CD14-positive monocyte (primary cell): Measurements from ENCODE around the gene THAP7. TPM values are rescaled to one million over a fixed set of nuclear protein-coding genes. Genes with fewer than 3 reads are reported as not detected.

Experiments used
- DNase-seq, 3 donors: peaks; one replicate each; pipeline ENCODE4 v3.0.0-alpha.2; 2011 to 2022
- H2AFZ ChIP-seq: 2 replicates; pipeline ENCODE4 v1.6.0; 2012; ENCODE audit warnings: mild to moderate bottlenecking, low read depth, low read length, inconsistent platforms; ENCODE audit not compliant: insufficient read depth, poor library complexity, severe bottlenecking
- H3K27ac ChIP-seq, 2 donors: 1 replicate in 1 of 2; 2 replicates in 1 of 2; pipeline ENCODE4 v1.5.1; 2012 to 2013; ENCODE audit warnings: low read length in 2 of 2, control low read depth in 1 of 2, inconsistent platforms in 1 of 2, low read depth in 1 of 2, mild to moderate bottlenecking in 1 of 2
- H3K27me3 ChIP-seq, 2 donors: one replicate each; pipeline versions ENCODE4 v1.6.0 to v1.6.1; 2011 to 2013; ENCODE audit warnings: low read length in 2 of 2; ENCODE audit not compliant: control insufficient read depth in 2 of 2, insufficient read depth in 2 of 2
- H3K36me3 ChIP-seq, 2 donors: replicated peaks in 1 of 2; 1 replicate in 1 of 2; 2 replicates in 1 of 2; pipeline versions ENCODE4 v1.5.1 to v1.6.1; 2012 to 2013; ENCODE audit warnings: low read length in 2 of 2, control low read depth in 1 of 2, inconsistent platforms in 1 of 2, mild to moderate bottlenecking in 1 of 2; ENCODE audit not compliant: insufficient read depth in 2 of 2, control insufficient read depth in 1 of 2
- H3K4me1 ChIP-seq, 2 donors: 1 replicate in 1 of 2; 2 replicates in 1 of 2; pipeline versions ENCODE4 v1.5.1 to v1.6.1; 2012 to 2013; ENCODE audit warnings: low read length in 2 of 2, control low read depth in 1 of 2, inconsistent platforms in 1 of 2, mild to moderate bottlenecking in 1 of 2, moderate library complexity in 1 of 2; ENCODE audit not compliant: insufficient read depth in 2 of 2, control insufficient read depth in 1 of 2
- H3K4me2 ChIP-seq: replicated peaks from 2 replicates; pipeline ENCODE3; 2012; ENCODE audit warnings: low read length, moderate library complexity, mild to moderate bottlenecking; ENCODE audit not compliant: poor library complexity, severe bottlenecking; ENCODE audit errors: extremely low read depth
- H3K4me3 ChIP-seq, 3 experiments: fragments of 200-600 bp in 1 of 3; sonication (generic) in 1 of 3; replicated peaks in 1 of 3; 1 replicate in 2 of 3; 2 replicates in 1 of 3; pipeline ENCODE4 v1.5.1; 2011 to 2013; ENCODE audit warnings: low read length in 3 of 3, mild to moderate bottlenecking in 3 of 3, control low read depth in 2 of 3, low read depth in 2 of 3, inconsistent platforms in 1 of 3, moderate library complexity in 1 of 3
- H3K79me2 ChIP-seq: 2 replicates; pipeline ENCODE4 v1.6.0; 2012; ENCODE audit warnings: mild to moderate bottlenecking, control low read depth, inconsistent platforms, low read length, moderate library complexity; ENCODE audit not compliant: insufficient read depth
- H3K9ac ChIP-seq: 2 replicates; pipeline ENCODE4 v1.6.0; 2017; ENCODE audit warnings: low read length, mild to moderate bottlenecking; ENCODE audit not compliant: insufficient read depth, poor library complexity, severe bottlenecking
- H3K9me3 ChIP-seq, 2 donors: replicated peaks in 1 of 2; 1 replicate in 1 of 2; 2 replicates in 1 of 2; pipeline versions ENCODE4 v1.5.1 to v1.6.1; 2012 to 2013; ENCODE audit warnings: low read length in 2 of 2, control low read depth in 1 of 2; ENCODE audit not compliant: control insufficient read depth in 1 of 2, insufficient read depth in 1 of 2
- H4K20me1 ChIP-seq: 2 replicates; pipeline ENCODE4 v1.6.0; 2012; ENCODE audit warnings: mild to moderate bottlenecking, low read length, control low read depth, moderate library complexity; ENCODE audit not compliant: insufficient read depth
- H3K27ac Mint-ChIP-seq, 7 donors: one replicate each; pipeline ENCODE4 v1.8.0; 2020; ENCODE audit warnings: mild to moderate bottlenecking in 7 of 7, mixed read lengths in 7 of 7, moderate library complexity in 6 of 7, inconsistent platforms in 2 of 7
- H3K27me3 Mint-ChIP-seq, 3 donors: one replicate each; pipeline ENCODE4 v1.8.0; 2021 to 2022; ENCODE audit warnings: low read depth in 3 of 3, mild to moderate bottlenecking in 3 of 3, mixed read lengths in 3 of 3, moderate library complexity in 3 of 3, inconsistent platforms in 1 of 3
- H3K36me3 Mint-ChIP-seq, 2 donors: one replicate each; pipeline ENCODE4 v1.8.0; 2020; ENCODE audit warnings: mixed read lengths in 2 of 2, inconsistent platforms in 1 of 2, mild to moderate bottlenecking in 1 of 2
- H3K4me1 Mint-ChIP-seq: one replicate; pipeline ENCODE4 v1.8.0; 2020; ENCODE audit warnings: mild to moderate bottlenecking, mixed read lengths
- H3K4me3 Mint-ChIP-seq, 2 donors: one replicate each; pipeline ENCODE4 v1.8.0; 2020; ENCODE audit warnings: mild to moderate bottlenecking in 2 of 2, mixed read lengths in 2 of 2, moderate library complexity in 1 of 2
- H3K9me3 Mint-ChIP-seq, 7 donors: one replicate each; pipeline ENCODE4 v1.8.0; 2020 to 2022; ENCODE audit warnings: mixed read lengths in 7 of 7, mild to moderate bottlenecking in 6 of 7, moderate library complexity in 6 of 7, inconsistent platforms in 2 of 7
- WGBS: methylation state at CpG from one replicate; pipeline ENCODE4 v1.1.5; 2013; ENCODE audit warnings: missing lambda C conversion rate; ENCODE audit not compliant: insufficient coverage; 5-methylcytosine and 5-hydroxymethylcytosine counted together
- intact Hi-C, 2 donors: fragments of 100-400 bp; cut with micrococcal nuclease; formaldehyde crosslinking; loops; one replicate each; pipeline versions ENCODE4 v1.15.0 to v1.15.1; 2023
- polyA plus RNA-seq, 3 donors: library from polyadenylated mRNA; depleted of rRNA in 1 of 3; unstranded in 2 of 3; stranded (reverse) in 1 of 3; fragments of 300-500 nt in 2 of 3; fragments of >200 nt in 1 of 3; fragmentation: Illumina TruSeq in 2 of 3; gene quantifications; 1 replicate in 2 of 3; 2 replicates in 1 of 3; pipeline ENCODE4 v1.2.3, GENCODE V29; 2012 to 2021
- TF ChIP-seq, protein P1 (sequence below): fragments of 200-600 bp; IDR thresholded peaks from one replicate; pipeline ENCODE4 v1.8.0; 2022; ENCODE audit warnings: antibody characterized with exemption, mild to moderate bottlenecking

The THAP7 gene
- polyA plus RNA-seq, 3 donors: 18.4 to 22.9 (median 19.8) TPM

DNA sequence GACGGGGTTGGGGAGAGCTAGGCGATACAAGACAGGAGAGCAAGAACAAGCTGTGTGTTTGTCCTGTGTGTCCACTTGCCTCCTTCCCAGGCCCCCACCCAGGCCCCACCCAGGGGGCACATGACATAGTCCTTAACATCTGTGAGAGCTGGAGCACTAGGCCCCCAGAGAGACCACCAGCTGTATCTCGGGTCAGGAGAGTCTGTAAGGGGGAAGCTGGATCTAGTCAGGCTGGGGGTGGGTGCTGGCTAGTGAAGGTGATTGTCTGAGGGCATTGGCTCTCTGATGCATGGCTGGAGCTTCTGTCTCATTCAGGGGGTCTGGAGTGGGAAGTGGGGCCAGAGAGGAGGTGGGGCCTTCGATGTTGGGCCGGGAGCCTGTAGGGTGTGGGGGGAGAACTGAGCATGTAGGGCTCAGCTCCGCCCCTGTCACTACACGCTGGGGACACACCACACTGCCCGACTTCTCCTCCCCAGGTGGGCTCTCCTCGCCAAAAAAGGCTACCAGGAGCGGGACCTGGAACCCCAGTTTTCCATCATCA lies 13.6 kb upstream of the THAP7 start:
- no peak overlapping the region for H3K4me2 ChIP-seq

DNA sequence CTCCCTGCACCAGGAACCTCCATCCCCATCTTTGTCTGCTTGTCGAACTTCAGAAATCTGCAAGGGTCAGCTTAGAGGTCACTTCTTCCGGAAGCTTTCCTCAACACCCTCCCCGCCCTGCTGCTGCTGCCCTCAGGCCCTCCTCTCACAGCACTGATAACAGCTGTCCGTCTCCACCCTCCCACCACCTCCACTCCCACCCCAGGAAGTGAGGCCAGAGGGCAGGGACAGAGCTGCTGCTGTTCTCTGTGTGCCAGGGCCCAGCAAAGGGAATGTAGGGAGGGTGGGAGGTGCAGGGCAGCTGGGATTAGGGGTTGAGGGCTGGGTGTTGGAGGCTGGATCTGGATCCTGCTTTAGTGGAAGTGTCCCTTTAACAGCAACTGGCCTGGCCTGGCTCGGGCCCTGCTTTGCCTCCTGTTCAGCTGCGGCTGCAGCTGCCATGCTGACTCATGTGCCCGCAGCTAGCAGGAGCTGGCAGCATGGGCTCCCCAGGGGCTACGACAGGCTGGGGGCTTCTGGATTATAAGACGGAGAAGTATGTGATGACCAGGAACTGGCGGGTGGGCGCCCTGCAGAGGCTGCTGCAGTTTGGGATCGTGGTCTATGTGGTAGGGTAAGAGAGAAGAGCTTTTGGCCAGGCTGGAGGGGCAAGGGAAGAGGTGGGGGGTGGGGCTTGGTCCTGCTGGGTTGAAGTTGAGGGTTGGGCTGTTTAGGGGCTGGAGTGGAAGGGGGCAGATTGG lies 13.0 kb upstream of the THAP7 start, which contains the start of gene P2RX6:
TSS of gene P2RX6 (plus strand) at position 440 of the 740 bp plus-strand sequence. CDS start at position 450, 10 bp downstream.
- Mint-ChIP-seq H3K4me3 (peak within 1 kb of the TSS; percentile 78 to 92), H3K4me1 (peaks cover 13% of the 10 kb centered on the region), H3K9me3 (peaks cover 0 to 5% (median 0%) of the 10 kb centered on the region in 7 donors), H3K27me3 (peaks cover 10 to 44% (median 13%) of the 10 kb centered on the region in 3 donors), H3K36me3 (no peaks in the 10 kb centered on the region), H3K27ac (peak within 1 kb of the TSS; percentile 21 to 92 (median 79))
- Histone ChIP-seq H3K4me1 (peaks cover 15 to 19% of the 10 kb centered on the region in 2 donors), H3K4me2 (peak within 1 kb of the TSS; percentile 80), H4K20me1 (no peaks in the 10 kb centered on the region), H3K9me3 (no peaks in the 10 kb centered on the region), H3K79me2 (no peaks in the 10 kb centered on the region), H2AFZ (peak within 1 kb of the TSS; percentile 81), H3K36me3 (no peaks in the 10 kb centered on the region), H3K4me3 (peak within 1 kb of the TSS; percentile 7 to 73 (median 27)), H3K27ac (no peak within 1 kb of the TSS), H3K9ac (peak within 1 kb of the TSS; percentile 30), H3K27me3 (peaks cover 0 to 14% of the 10 kb centered on the region in 2 donors)
- TF ChIP-seq, protein P1, sequence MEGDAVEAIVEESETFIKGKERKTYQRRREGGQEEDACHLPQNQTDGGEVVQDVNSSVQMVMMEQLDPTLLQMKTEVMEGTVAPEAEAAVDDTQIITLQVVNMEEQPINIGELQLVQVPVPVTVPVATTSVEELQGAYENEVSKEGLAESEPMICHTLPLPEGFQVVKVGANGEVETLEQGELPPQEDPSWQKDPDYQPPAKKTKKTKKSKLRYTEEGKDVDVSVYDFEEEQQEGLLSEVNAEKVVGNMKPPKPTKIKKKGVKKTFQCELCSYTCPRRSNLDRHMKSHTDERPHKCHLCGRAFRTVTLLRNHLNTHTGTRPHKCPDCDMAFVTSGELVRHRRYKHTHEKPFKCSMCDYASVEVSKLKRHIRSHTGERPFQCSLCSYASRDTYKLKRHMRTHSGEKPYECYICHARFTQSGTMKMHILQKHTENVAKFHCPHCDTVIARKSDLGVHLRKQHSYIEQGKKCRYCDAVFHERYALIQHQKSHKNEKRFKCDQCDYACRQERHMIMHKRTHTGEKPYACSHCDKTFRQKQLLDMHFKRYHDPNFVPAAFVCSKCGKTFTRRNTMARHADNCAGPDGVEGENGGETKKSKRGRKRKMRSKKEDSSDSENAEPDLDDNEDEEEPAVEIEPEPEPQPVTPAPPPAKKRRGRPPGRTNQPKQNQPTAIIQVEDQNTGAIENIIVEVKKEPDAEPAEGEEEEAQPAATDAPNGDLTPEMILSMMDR: no peak
- no peak for DNase-seq
- intact Hi-C loops: loop anchor here in 1 of 2 donors (5.0 to 10.0 kb wide), 2 partner anchors 53 to 130 kb away; no protein-coding TSS in a partner anchor
- WGBS: 52% methylated on average over 9 of the region's 12 CpGs

More for the DNA sequence above, 13.6 kb upstream of the THAP7 start:
- Histone ChIP-seq H3K4me3 (no peak overlapping the region), H2AFZ (no peak overlapping the region), H4K20me1 (no peaks in the 10 kb centered on the region), H3K79me2 (no peaks in the 10 kb centered on the region), H3K9ac (no peak overlapping the region), H3K36me3 (no peaks in the 10 kb centered on the region), H3K4me1 (peaks cover 15 to 19% of the 10 kb centered on the region in 2 donors), H3K9me3 (no peaks in the 10 kb centered on the region), H3K27ac (no peak overlapping the region), H3K27me3 (peaks cover 0 to 14% of the 10 kb centered on the region in 2 donors)
- H3K36me3 Mint-ChIP-seq: no peaks in the 10 kb centered on the region
- TF ChIP-seq, protein P1: no peak
- peaks cover 13% of the 10 kb centered on the region for H3K4me1 Mint-ChIP-seq
- 100% methylated on average over 1 of the region's 10 CpGs for WGBS
- peaks cover 0 to 5% (median 0%) of the 10 kb centered on the region in 7 donors for H3K9me3 Mint-ChIP-seq
- peaks cover 10 to 45% (median 15%) of the 10 kb centered on the region in 3 donors for H3K27me3 Mint-ChIP-seq
- no peak overlapping the region for H3K4me3 Mint-ChIP-seq
- intact Hi-C loops: loop anchor here in 1 of 2 donors (10.0 kb wide), 1 partner anchor 131 kb away; no protein-coding TSS in a partner anchor
- DNase-seq: no peak
- H3K27ac Mint-ChIP-seq: peak overlapping the region in 2 of 7 donors; percentile 19 to 76
